K562 (cell line): ENCODE measurements around the gene TREH. TPM values are rescaled to one million over a fixed set of nuclear protein-coding genes. Genes with fewer than 3 reads are reported as not detected.

Source experiments
- ARID4B ChIP-seq: sonication (generic); formaldehyde crosslinking; IDR thresholded peaks from 2 replicates; pipeline ENCODE4 v1.8.0; 2022; ENCODE audit warnings: mild to moderate bottlenecking, missing genetic modification reagents
- BRD9 ChIP-seq: fragments of 450-650 bp; IDR thresholded peaks from 2 replicates; pipeline ENCODE4 v1.6.1; 2018; ENCODE audit warnings: low read depth; ENCODE audit not compliant: partially characterized antibody
- CREB1 ChIP-seq, 2 experiments: sonication (generic) in 1 of 2; formaldehyde crosslinking in 1 of 2; IDR thresholded peaks; 2 replicates each; pipeline versions ENCODE4 v1.6.1 to v1.8.0; 2012 to 2022; ENCODE audit warnings: inconsistent platforms in 1 of 2, mild to moderate bottlenecking in 1 of 2, missing genetic modification reagents in 1 of 2, moderate library complexity in 1 of 2
- CTBP1 ChIP-seq: fragments of 450-650 bp; IDR thresholded peaks from 2 replicates; pipeline ENCODE4 v1.6.1; 2016; ENCODE audit warnings: borderline replicate concordance
- CTCF ChIP-seq, 3 experiments: IDR thresholded peaks in 2 of 3; conservative IDR thresholded peaks in 1 of 3; 2 replicates each; pipeline ENCODE4 v1.5.1; 2011 to 2012; ENCODE audit warnings: low read length in 3 of 3, mild to moderate bottlenecking in 3 of 3, control low read depth in 2 of 3, improper control_type of control experiment in 1 of 3, inconsistent platforms in 1 of 3, low read depth in 1 of 3, mixed read lengths in 1 of 3, moderate library complexity in 1 of 3; ENCODE audit not compliant: insufficient read depth in 2 of 3
- EP300 ChIP-seq: IDR thresholded peaks from 2 replicates; pipeline ENCODE4 v1.6.1; 2012; ENCODE audit warnings: low read length, improper control_type of control experiment
- HCFC1 ChIP-seq: IDR thresholded peaks from 2 replicates; pipeline ENCODE4 v1.6.1; 2012; ENCODE audit warnings: low read depth, low read length, improper control_type of control experiment
- KLF16 ChIP-seq: IDR thresholded peaks from 2 replicates; pipeline ENCODE4 v1.6.1; 2016; ENCODE audit warnings: antibody characterized with exemption
- L3MBTL2 ChIP-seq: fragments of 450-650 bp; IDR thresholded peaks from 2 replicates; pipeline ENCODE4 v1.6.1; 2016; ENCODE audit warnings: mild to moderate bottlenecking, moderate library complexity
- MAX ChIP-seq: sonication (generic); formaldehyde crosslinking; IDR thresholded peaks from 2 replicates; pipeline ENCODE4 v1.9.0; 2022; ENCODE audit warnings: mild to moderate bottlenecking, missing genetic modification reagents
- MTA2 ChIP-seq: fragments of 450-650 bp; IDR thresholded peaks from 2 replicates; pipeline ENCODE4 v1.6.1; 2016; ENCODE audit warnings: low read depth
- PRPF4 ChIP-seq: fragments of 200-400 bp; formaldehyde crosslinking; IDR thresholded peaks from one replicate; pipeline ENCODE4 v1.6.1; 2017; ENCODE audit warnings: low read length, low read depth, mild to moderate bottlenecking; ENCODE audit not compliant: insufficient read depth, poor library complexity, severe bottlenecking
- PYGO2 ChIP-seq: fragments of 450-650 bp; IDR thresholded peaks from 2 replicates; pipeline ENCODE4 v1.6.1; 2016; ENCODE audit warnings: mild to moderate bottlenecking, missing genetic modification characterization, moderate library complexity, missing compliant biosample characterization
- SAFB2 ChIP-seq: fragments of 200-400 bp; formaldehyde crosslinking; IDR thresholded peaks from 2 replicates; pipeline ENCODE4 v1.6.1; 2018; ENCODE audit warnings: borderline replicate concordance, low read length, low read depth, moderate library complexity; ENCODE audit not compliant: severe bottlenecking
- SIRT6 ChIP-seq: IDR thresholded peaks from one replicate; pipeline ENCODE4 v1.6.1; 2012; ENCODE audit warnings: low read depth, mild to moderate bottlenecking, control low read depth, inconsistent platforms, low read length, moderate library complexity
- STAT5A ChIP-seq: IDR thresholded peaks from 2 replicates; pipeline ENCODE4 v1.6.1; 2012; ENCODE audit warnings: low read length, inconsistent platforms, borderline replicate concordance
- ZNF140 ChIP-seq: fragments of 250-450 bp; sonication (Bioruptor Pico); IDR thresholded peaks from 2 replicates; pipeline ENCODE4 v1.8.0; 2021; ENCODE audit warnings: moderate library complexity, mild to moderate bottlenecking, inconsistent platforms
- ZNF586 ChIP-seq: fragments of 450-650 bp; formaldehyde crosslinking; conservative IDR thresholded peaks from 2 replicates; pipeline ENCODE4 v1.4.0; 2020; ENCODE audit warnings: mild to moderate bottlenecking, moderate library complexity
- ZNF740 ChIP-seq, 3 experiments: fragments of 200-800 bp in 1 of 3; sonication (Bioruptor generic) in 1 of 3; sonication (generic) in 1 of 3; formaldehyde crosslinking in 1 of 3; IDR thresholded peaks; 2 replicates each; pipeline versions ENCODE4 v1.6.1 to v1.8.0; 2016 to 2022; ENCODE audit warnings: mild to moderate bottlenecking in 2 of 3, missing compliant biosample characterization in 2 of 3, missing genetic modification characterization in 2 of 3, missing genetic modification reagents in 1 of 3
- ZSCAN32 ChIP-seq: fragments of 450-650 bp; formaldehyde crosslinking; IDR thresholded peaks from 2 replicates; pipeline ENCODE4 v1.4.0; 2020; ENCODE audit warnings: mild to moderate bottlenecking, moderate library complexity
- polyA plus RNA-seq, 8 experiments: library from polyadenylated mRNA; depleted of rRNA in 4 of 8; stranded (reverse) in 5 of 8; unstranded in 3 of 8; fragments of >200 nt; fragmentation: Nextera tagmentation in 2 of 8; fragmentation: Illumina TruSeq in 1 of 8; extraction: Ambion mirVana in 2 of 8; extraction: Trizol in 1 of 8; gene quantifications; 2 replicates each; pipeline versions ENCODE4 v1.2.1 to v1.2.3, GENCODE V29; 2011 to 2014; ENCODE audit warnings: inconsistent platforms in 1 of 8, missing spikeins in 1 of 8
- total RNA-seq, 7 experiments: library from RNA; depleted of rRNA in 6 of 7; stranded (reverse); fragments of >200 nt in 6 of 7; fragmentation: Illumina TruSeq in 2 of 7; extraction: Trizol in 2 of 7; gene quantifications; 2 replicates each; pipeline versions ENCODE4 v1.2.1 to v1.2.3, GENCODE V29; 2011 to 2021; ENCODE audit warnings: low replicate concordance in 1 of 7

Gene TREH
- total and polyA plus RNA-seq, 9 of the 15 experiments (the other 6 are each of a cell fraction or from before 2014, with no cell fraction given), result 0.09 to 0.20 (median 0.11) TPM; not detected in 6

- TF ChIP-seq ARID4B (CRISPR knock-in tag) (no peak), ZNF586 (no peak), SIRT6 (no peak), EP300 (no peak), PYGO2 (tag) (no peak), HCFC1 (0 out of 2 replicates have a peak, but pooled peaks have one; percentile 9), ZSCAN32 (no peak), L3MBTL2 (peak; percentile 38; the same call in 1 of the 2 replicates), ZNF740 (CRISPR knock-in tag; IDR thresholded peaks at IDR 0.05) (no peak), ZNF740 (tag; IDR thresholded peaks at IDR 0.05) (no peak), CTCF (IDR thresholded peaks at IDR 0.05 in 2 of 3, conservative IDR thresholded peaks at IDR 0.05 in 1 of 3; ENCODE audit: insufficient read depth in 2 of 3, low read depth in 1 of 3, low read length in 3 of 3) (peak; percentile 99), MAX (CRISPR knock-in tag) (0 out of 2 replicates have a peak, but pooled peaks have one; percentile 21), ZNF140 (no peak), KLF16 (peak; percentile 69), CTBP1 (peak; percentile 76; the same call in 1 of the 2 replicates), PRPF4 (no peak), SAFB2 (no peak), BRD9 (peak; percentile 36), CREB1 (IDR thresholded peaks at IDR 0.05) (no peak), CREB1 (CRISPR knock-in tag; IDR thresholded peaks at IDR 0.05) (peak; percentile 61), MTA2 (no peak), STAT5A (no peak)
Observed at GRCh38 chr11:118659314-118659952, 20.0 kb downstream of the TREH start (continued).
